Sigmoid colon (tissue), 7 donors: Measurements from ENCODE around the gene MAST2. TPM values are rescaled to one million over a fixed set of nuclear protein-coding genes. Genes with fewer than 3 reads are reported as not detected.
A peak's percentile ranks its signal among the peaks of the same experiment; 100 is the strongest.
"Not testable (repeated sequence)": the region's sequence is repeated elsewhere in the genome, so short reads cannot be mapped to it uniquely, and the experiment has no call there.

Source experiments
- DNase-seq: peaks from one replicate; pipeline ENCODE4 v3.0.0-alpha.2; 2019
- H3K27ac ChIP-seq, 4 donors: fragments of 200-600 bp; sonication (generic); one replicate each; pipeline ENCODE4 v1.5.1; 2016 to 2019; ENCODE audit warnings: mild to moderate bottlenecking in 1 of 4
- H3K27me3 ChIP-seq, 3 donors: fragments of 200-600 bp; sonication (generic); one replicate each; pipeline ENCODE4 v1.5.1; 2019; ENCODE audit warnings: mild to moderate bottlenecking in 1 of 3
- H3K36me3 ChIP-seq, 4 donors: fragments of 200-600 bp; sonication (generic); one replicate each; pipeline ENCODE4 v1.5.1; 2016 to 2019
- H3K4me1 ChIP-seq, 4 donors: fragments of 200-600 bp; sonication (generic); one replicate each; pipeline ENCODE4 v1.5.1; 2017 to 2019
- H3K4me3 ChIP-seq, 4 donors: fragments of 200-600 bp; sonication (generic); one replicate each; pipeline ENCODE4 v1.5.1; 2017 to 2019; ENCODE audit warnings: mild to moderate bottlenecking in 2 of 4, moderate library complexity in 1 of 4
- H3K9me3 ChIP-seq, 4 donors: fragments of 200-600 bp in 3 of 4; sonication (generic) in 3 of 4; one replicate each; pipeline versions ENCODE4 v1.5.1 to v1.6.1; 2013 to 2019
- EP300 ChIP-seq, 4 donors: sonication (generic); formaldehyde crosslinking; IDR thresholded peaks; one replicate each; pipeline ENCODE4 v1.6.1; 2017; ENCODE audit warnings: antibody characterized with exemption in 4 of 4
- POLR2A ChIP-seq, 2 donors: fragments of 450-650 bp; IDR thresholded peaks; one replicate each; pipeline ENCODE4 v1.6.1; 2016; ENCODE audit warnings: antibody characterized with exemption in 2 of 2, mild to moderate bottlenecking in 2 of 2, moderate library complexity in 2 of 2
- POLR2AphosphoS5 ChIP-seq, 4 donors: sonication (generic); formaldehyde crosslinking; IDR thresholded peaks; one replicate each; pipeline ENCODE4 v1.6.1; 2017; ENCODE audit warnings: antibody characterized with exemption in 4 of 4
- WGBS, 2 donors: extraction: QIAGEN DNeasy Blood & Tissue Kit; methylation state at CpG; one replicate each; pipeline ENCODE4 v1.1.7; 2013; 5-methylcytosine and 5-hydroxymethylcytosine counted together
- intact Hi-C: fragments of 100-400 bp; cut with DNase I; formaldehyde crosslinking; loops from one replicate; pipeline ENCODE4 v1.15.1; 2023
- polyA plus RNA-seq, 3 donors: library from polyadenylated mRNA; stranded (reverse); fragments of 200-250 nt; gene quantifications; one replicate each; pipeline ENCODE4 v1.2.3, GENCODE V29; 2013
- total RNA-seq, 4 donors: library from RNA; depleted of rRNA; stranded (reverse); fragments of >200 nt; gene quantifications; one replicate each; pipeline ENCODE4 v1.1.0, GENCODE V29; 2016
- TF ChIP-seq, protein P1 (sequence below), 4 experiments: fragments of 450-650 bp in 3 of 4; fragments of 200-600 bp in 1 of 4; IDR thresholded peaks; one replicate each; pipeline ENCODE4 v1.5.1; 2016 to 2019; ENCODE audit warnings: antibody characterized with exemption in 4 of 4, mild to moderate bottlenecking in 3 of 4, moderate library complexity in 2 of 4
- donor health status: healthy with polysubstance abuse.
- donor health status: Bipolar disorder and iron deficiency.
- donor health status: healthy.

Gene MAST2
- total and polyA plus RNA-seq, 7 donors = 19.3 to 54.0 (median 32.0) TPM

DNA sequence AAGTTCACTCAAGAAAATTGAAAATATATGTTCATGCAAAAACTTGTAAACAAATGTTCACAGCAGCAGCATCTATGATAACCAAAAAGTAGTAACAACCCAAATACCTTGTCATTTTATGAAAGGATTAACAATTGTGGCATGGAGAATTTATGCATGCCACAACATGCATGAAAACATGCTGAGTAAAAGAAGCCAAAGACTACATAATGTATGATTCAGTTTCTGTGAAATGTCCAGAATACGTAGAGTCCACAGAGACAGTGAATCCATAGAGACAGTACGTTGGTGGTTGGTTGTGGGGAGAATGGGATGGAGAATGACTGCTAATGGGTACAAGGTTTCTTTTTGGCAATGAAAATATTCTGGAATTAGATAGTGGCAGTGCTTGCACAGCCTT is 148.7 kb downstream of the MAST2 start:
- intact Hi-C loops = no loop called here
- no peak overlapping the region for H3K4me3 ChIP-seq
- no peaks in the 10 kb centered on the region for H3K27me3 ChIP-seq
- TF ChIP-seq POLR2A (IDR thresholded peaks at IDR 0.05) (no peak), POLR2AphosphoS5 (IDR thresholded peaks at IDR 0.05) (no peak), EP300 (IDR thresholded peaks at IDR 0.05) (no peak)
- TF ChIP-seq, protein P1, sequence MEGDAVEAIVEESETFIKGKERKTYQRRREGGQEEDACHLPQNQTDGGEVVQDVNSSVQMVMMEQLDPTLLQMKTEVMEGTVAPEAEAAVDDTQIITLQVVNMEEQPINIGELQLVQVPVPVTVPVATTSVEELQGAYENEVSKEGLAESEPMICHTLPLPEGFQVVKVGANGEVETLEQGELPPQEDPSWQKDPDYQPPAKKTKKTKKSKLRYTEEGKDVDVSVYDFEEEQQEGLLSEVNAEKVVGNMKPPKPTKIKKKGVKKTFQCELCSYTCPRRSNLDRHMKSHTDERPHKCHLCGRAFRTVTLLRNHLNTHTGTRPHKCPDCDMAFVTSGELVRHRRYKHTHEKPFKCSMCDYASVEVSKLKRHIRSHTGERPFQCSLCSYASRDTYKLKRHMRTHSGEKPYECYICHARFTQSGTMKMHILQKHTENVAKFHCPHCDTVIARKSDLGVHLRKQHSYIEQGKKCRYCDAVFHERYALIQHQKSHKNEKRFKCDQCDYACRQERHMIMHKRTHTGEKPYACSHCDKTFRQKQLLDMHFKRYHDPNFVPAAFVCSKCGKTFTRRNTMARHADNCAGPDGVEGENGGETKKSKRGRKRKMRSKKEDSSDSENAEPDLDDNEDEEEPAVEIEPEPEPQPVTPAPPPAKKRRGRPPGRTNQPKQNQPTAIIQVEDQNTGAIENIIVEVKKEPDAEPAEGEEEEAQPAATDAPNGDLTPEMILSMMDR (IDR thresholded peaks at IDR 0.05) = no peak
- 95 to 97% methylated on average over 2 of the region's 2 CpGs for WGBS, 2 donors
- H3K4me1 ChIP-seq = peaks cover 0 to 38% (median 30%) of the 10 kb centered on the region in 4 donors
- no peak for DNase-seq
- H3K36me3 ChIP-seq = no peaks in the 10 kb centered on the region
- no peaks in the 10 kb centered on the region for H3K9me3 ChIP-seq
- peak overlapping the region in 2 of 4 donors; percentile 78 to 79 for H3K27ac ChIP-seq

DNA sequence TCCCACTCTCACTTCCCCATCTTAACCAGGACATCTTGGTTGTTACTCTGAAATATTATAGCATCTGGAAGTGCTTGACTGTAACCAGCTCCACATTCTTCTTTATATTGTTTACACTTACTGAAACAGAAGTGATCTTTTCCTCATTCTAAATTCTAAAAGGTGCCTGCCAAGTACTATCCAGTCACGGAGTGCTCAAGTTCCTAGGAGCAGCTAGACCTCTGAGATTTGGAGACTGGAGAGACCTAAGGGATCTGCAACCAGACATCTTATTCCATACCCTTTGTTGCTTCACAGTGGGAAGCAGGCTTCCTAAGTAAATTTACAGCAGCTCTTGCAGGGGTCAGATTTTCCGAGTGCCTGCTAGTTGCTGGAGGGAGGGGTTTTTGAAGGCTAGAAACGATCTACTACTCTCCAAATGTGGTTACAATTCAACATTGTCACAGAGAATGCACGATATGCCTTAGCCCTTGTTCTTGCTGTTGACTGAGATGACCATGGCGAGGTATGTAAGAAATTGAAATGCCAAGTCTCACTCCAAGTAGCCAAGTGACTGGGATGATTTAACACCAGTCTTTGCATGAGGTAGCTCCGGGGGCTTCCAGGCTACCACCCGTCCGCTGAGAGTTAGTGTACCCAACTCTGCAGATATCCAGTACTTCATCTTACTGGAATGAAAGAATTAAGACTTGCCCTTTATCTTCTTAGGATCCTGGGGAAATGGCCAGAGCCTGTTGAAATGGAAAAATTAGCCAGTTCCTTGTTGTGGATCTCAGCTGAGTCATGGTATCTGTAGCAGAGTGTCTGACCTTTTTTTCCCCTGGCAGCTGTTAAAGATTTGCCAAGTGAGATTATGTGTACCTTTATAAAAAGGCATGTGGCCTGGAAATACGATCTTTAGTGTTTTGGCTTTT is 150.8 kb downstream of the MAST2 start:
- no peaks in the 10 kb centered on the region for H3K27me3 ChIP-seq
- H3K4me3 ChIP-seq = peak overlapping the region in 3 of 4 donors; percentile 5 to 15 (median 14)
- no peak for DNase-seq
- H3K4me1 ChIP-seq = peaks cover 0 to 38% (median 30%) of the 10 kb centered on the region in 4 donors
- no peaks in the 10 kb centered on the region for H3K36me3 ChIP-seq
- H3K9me3 ChIP-seq = no peaks in the 10 kb centered on the region
- intact Hi-C loops = no loop called here
- peak overlapping the region; percentile 78 to 85 (median 80) for H3K27ac ChIP-seq
- TF ChIP-seq, protein P1 (IDR thresholded peaks at IDR 0.05) = no peak
- peak in 2 of 4 donors; percentile 25 to 46 for TF ChIP-seq EP300 (IDR thresholded peaks at IDR 0.05)
- no peak for TF ChIP-seq POLR2A (IDR thresholded peaks at IDR 0.05)
- peak; percentile 24 to 79 (median 72) for TF ChIP-seq POLR2AphosphoS5 (IDR thresholded peaks at IDR 0.05)
- 62 to 70% methylated on average over 9 of the region's 9 CpGs for WGBS, 2 donors

DNA sequence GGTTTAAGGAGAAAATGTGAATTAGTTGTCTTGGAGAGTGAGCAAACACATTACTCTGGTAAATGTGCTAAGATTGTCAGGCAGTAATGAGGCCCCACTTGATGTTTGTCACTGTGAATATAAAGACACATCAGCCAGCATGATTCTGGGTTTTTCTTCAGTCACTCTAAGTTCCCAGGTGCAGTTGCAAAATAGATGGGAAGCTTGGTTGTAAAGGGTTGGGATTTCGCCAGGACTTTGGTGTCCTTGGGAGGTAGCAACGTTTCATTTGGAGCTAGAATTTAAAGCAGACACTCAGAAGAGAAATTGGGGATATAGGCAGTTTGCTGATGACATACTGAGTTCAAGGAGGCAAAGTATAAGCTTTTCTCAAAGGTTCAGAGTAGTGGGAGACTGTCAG is 154.3 kb downstream of the MAST2 start:
- WGBS, 2 donors = 26 to 67% methylated on average over 2 of the region's 2 CpGs
- Histone ChIP-seq H3K4me3 (no peak overlapping the region), H3K4me1 (peaks cover 0 to 30% (median 26%) of the 10 kb centered on the region in 4 donors), H3K9me3 (no peaks in the 10 kb centered on the region), H3K27me3 (no peaks in the 10 kb centered on the region), H3K36me3 (peaks cover 0 to 10% (median 0%) of the 10 kb centered on the region in 4 donors), H3K27ac (no peak overlapping the region)
- no peak for DNase-seq
- intact Hi-C loops = no loop called here
- TF ChIP-seq EP300 (IDR thresholded peaks at IDR 0.05) (no peak), POLR2A (IDR thresholded peaks at IDR 0.05) (no peak)

DNA sequence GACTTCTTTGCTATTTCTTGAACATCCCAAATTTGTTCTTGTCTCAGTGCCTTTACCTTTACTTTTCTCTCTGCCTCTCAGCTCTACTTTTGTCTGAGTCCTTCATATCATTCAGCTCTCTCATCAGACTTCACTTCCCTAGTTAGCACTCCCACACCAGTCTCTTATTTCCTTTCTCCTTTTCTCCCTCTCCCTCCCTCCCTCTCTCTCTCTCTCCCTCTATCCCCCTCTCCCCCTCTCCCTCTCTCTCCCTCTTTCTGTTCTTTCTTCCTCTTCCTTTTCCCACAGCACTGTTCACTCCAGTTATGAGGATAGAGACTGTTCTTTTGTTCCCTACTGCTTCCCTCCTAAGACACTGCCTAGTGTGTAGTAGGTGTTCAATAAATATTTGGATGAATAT is 154.9 kb downstream of the MAST2 start:
- intact Hi-C loops = no loop called here
- no peak for DNase-seq
- TF ChIP-seq, protein P1 (IDR thresholded peaks at IDR 0.05) = no peak
- no peak for TF ChIP-seq EP300 (IDR thresholded peaks at IDR 0.05)
- no peak for TF ChIP-seq POLR2A (IDR thresholded peaks at IDR 0.05)
- TF ChIP-seq POLR2AphosphoS5 (IDR thresholded peaks at IDR 0.05) = no peak
- Histone ChIP-seq H3K36me3 (peaks cover 0 to 10% (median 0%) of the 10 kb centered on the region in 4 donors), H3K27ac (no peak overlapping the region), H3K27me3 (no peaks in the 10 kb centered on the region), H3K4me1 (peaks cover 0 to 23% (median 21%) of the 10 kb centered on the region in 4 donors), H3K4me3 (no peak overlapping the region), H3K9me3 (no peaks in the 10 kb centered on the region)

DNA sequence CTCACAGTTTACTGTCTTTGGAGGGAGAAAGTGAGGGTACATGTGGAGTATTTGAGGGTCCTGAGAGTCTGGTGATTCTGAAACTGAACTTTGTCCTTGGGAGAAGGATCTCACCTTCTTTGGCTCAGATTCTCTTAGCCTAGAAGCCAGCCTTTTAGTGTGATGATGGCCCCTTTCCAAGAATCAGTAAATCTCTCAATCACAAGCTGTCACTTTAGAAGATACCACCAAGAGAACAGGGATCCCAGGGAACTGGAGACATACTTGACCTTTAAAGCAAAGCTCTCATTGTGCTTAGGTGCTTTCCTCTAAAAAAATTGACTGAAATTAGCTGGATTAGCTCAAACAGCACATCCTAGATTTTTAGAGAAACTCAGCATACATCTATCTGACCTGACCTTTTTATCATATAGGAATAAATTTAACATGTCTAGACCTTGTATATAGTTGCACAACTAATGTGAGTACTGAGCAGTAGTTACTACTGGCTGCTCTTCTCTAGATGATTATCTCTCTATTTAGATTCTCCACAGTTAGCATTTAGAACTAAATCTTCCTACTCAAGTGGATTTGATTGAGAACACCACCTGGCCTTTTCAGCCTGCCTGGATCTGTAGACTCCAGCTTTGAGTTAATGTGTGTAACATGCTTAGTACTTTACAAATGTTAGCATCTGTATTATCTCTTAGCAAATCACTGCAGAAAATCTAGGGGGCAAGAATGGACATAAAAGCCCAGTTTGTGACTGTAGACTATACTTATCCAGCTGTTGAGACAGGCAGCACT is 157.7 kb downstream of the MAST2 start:
- Histone ChIP-seq H3K36me3 (peaks cover 0 to 10% (median 0%) of the 10 kb centered on the region in 4 donors), H3K27ac (no peak overlapping the region), H3K4me3 (no peak overlapping the region), H3K27me3 (no peaks in the 10 kb centered on the region), H3K4me1 (no peaks in the 10 kb centered on the region), H3K9me3 (no peaks in the 10 kb centered on the region)
- intact Hi-C loops = no loop called here
- TF ChIP-seq, protein P1 (IDR thresholded peaks at IDR 0.05) = no peak
- TF ChIP-seq POLR2A (IDR thresholded peaks at IDR 0.05) (no peak), POLR2AphosphoS5 (IDR thresholded peaks at IDR 0.05) (no peak), EP300 (IDR thresholded peaks at IDR 0.05) (no peak)
- DNase-seq = no peak

DNA sequence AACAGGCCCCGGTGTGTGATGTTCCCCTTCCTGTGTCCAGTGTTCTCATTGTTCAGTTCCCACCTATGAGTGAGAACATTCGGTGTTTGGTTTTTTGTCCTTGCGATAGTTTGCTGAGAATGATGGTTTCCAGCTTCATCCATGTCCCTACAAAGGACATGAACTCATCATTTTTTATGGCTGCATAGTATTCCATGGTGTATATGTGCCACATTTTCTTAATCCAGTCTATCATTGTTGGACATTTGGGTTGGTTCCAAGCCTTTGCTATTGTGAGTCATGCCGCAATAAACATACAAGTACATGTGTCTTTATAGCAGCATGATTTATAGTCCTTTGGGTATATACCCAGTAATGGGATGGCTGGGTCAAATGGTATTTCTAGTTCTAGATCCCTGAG is 158.5 kb downstream of the MAST2 start:
- H3K4me1 ChIP-seq, intact Hi-C loops, DNase-seq: not testable (repeated sequence)

More for the DNA sequence above, 158.5 kb downstream of the MAST2 start:
- peaks cover 0 to 10% (median 0%) of the 10 kb centered on the region in 4 donors for H3K36me3 ChIP-seq
- WGBS, 2 donors = 89 to 96% methylated on average over 4 of the region's 4 CpGs
- not testable (repeated sequence) for H3K27me3 ChIP-seq, H3K4me3 ChIP-seq, H3K9me3 ChIP-seq, H3K27ac ChIP-seq
